ENCODE data around the gene BRPF3. TPM values are rescaled to one million over a fixed set of nuclear protein-coding genes. Genes with fewer than 3 reads are reported as not detected.

Gene BRPF3
- total RNA-seq, 1 donor from 2014 or later: 36.5 TPM

- no peak for ATAC-seq (ENCODE audit: low read depth)
- Mint-ChIP-seq H3K9me3 (no peaks in the 10 kb centered on the region), H3K36me3 (ENCODE audit: low read depth) (no peaks in the 10 kb centered on the region), H3K4me3 (no peak overlapping the region), H3K27ac (no peak overlapping the region), H3K4me1 (peaks cover 25% of the 10 kb centered on the region), H3K27me3 (no peaks in the 10 kb centered on the region)
- CTCF ChIA-PET: interaction anchor here (1.1 kb wide), 1 partner anchor 149 kb away, joined by 3 read pairs; no protein-coding TSS in a partner anchor
- POLR2A ChIA-PET: interaction anchor here (0.8 kb wide), 1 partner anchor 47 kb away, joined by 3 read pairs; no protein-coding TSS in a partner anchor
- DNase-seq: no peak
- TF ChIP-seq CTCF (IDR thresholded peaks at IDR 0.05): no peak
- intact Hi-C loops (cut with micrococcal nuclease): no loop called here
Measured at GRCh38 chr6:36243562-36244212, 47.1 kb downstream of the BRPF3 start.

GRCh38 chr6:36244641-36245280, 48.2 kb downstream of the BRPF3 start:
- Mint-ChIP-seq H3K4me1 (peaks cover 25% of the 10 kb centered on the region), H3K4me3 (no peak overlapping the region), H3K36me3 (ENCODE audit: low read depth) (no peaks in the 10 kb centered on the region), H3K9me3 (no peaks in the 10 kb centered on the region), H3K27ac (no peak overlapping the region), H3K27me3 (no peaks in the 10 kb centered on the region)
- ChIA-PET CTCF (no interaction called here), POLR2A (interaction anchor here (0.8 kb wide), 1 partner anchor 48 kb away, joined by 3 read pairs; no protein-coding TSS in a partner anchor)
- no peak for TF ChIP-seq CTCF (IDR thresholded peaks at IDR 0.05)
- DNase-seq (no peak), ATAC-seq (ENCODE audit: low read depth) (no peak)
- intact Hi-C loops (cut with micrococcal nuclease): no loop called here

GRCh38 chr6:36245572-36246061, 49.1 kb downstream of the BRPF3 start:
- Mint-ChIP-seq H3K36me3 (ENCODE audit: low read depth) (no peaks in the 10 kb centered on the region), H3K9me3 (no peaks in the 10 kb centered on the region), H3K4me1 (peaks cover 25% of the 10 kb centered on the region), H3K27me3 (no peaks in the 10 kb centered on the region), H3K27ac (no peak overlapping the region), H3K4me3 (no peak overlapping the region)
- intact Hi-C loops (cut with micrococcal nuclease): no loop called here
- DNase-seq (no peak), ATAC-seq (ENCODE audit: low read depth) (no peak)
- ChIA-PET POLR2A (no interaction called here), CTCF (no interaction called here)
- no peak for TF ChIP-seq CTCF (IDR thresholded peaks at IDR 0.05)

GRCh38 chr6:36246506-36247268, 50.1 kb downstream of the BRPF3 start:
- intact Hi-C loops (cut with micrococcal nuclease): no loop called here
- H3K27me3 Mint-ChIP-seq: no peaks in the 10 kb centered on the region
- no peak overlapping the region for H3K4me3 Mint-ChIP-seq
- no peaks in the 10 kb centered on the region for H3K36me3 Mint-ChIP-seq (ENCODE audit: low read depth)
- TF ChIP-seq CTCF (IDR thresholded peaks at IDR 0.05): no peak
- POLR2A ChIA-PET: no interaction called here
- DNase-seq (no peak), ATAC-seq (ENCODE audit: low read depth) (no peak)
- H3K27ac Mint-ChIP-seq: no peak overlapping the region
- H3K4me1 Mint-ChIP-seq: peaks cover 20% of the 10 kb centered on the region
- no peaks in the 10 kb centered on the region for H3K9me3 Mint-ChIP-seq
- CTCF ChIA-PET: no interaction called here

GRCh38 chr6:36247693-36248092, 51.1 kb downstream of the BRPF3 start:
- no peaks in the 10 kb centered on the region for H3K9me3 Mint-ChIP-seq

More at GRCh38 chr6:36247693-36248092, 51.1 kb downstream of the BRPF3 start:
- ChIA-PET CTCF (no interaction called here), POLR2A (no interaction called here)
- no peak for ATAC-seq (ENCODE audit: low read depth)
- Mint-ChIP-seq H3K4me1 (peaks cover 10% of the 10 kb centered on the region), H3K36me3 (ENCODE audit: low read depth) (no peaks in the 10 kb centered on the region), H3K27me3 (no peaks in the 10 kb centered on the region), H3K27ac (no peak overlapping the region), H3K4me3 (no peak overlapping the region)
- intact Hi-C loops (cut with micrococcal nuclease): no loop called here
- DNase-seq: no peak
- no peak for TF ChIP-seq CTCF (IDR thresholded peaks at IDR 0.05)

Measured in activated B cell treated with CpG ODN at 0.5 μM for 24 hours (primary cell).